Heart left ventricle (tissue), 13 donors: ENCODE data around the gene SLC6A7.

Experiments
- CTCF ChIP-seq, 12 donors: fragments of 200-600 bp; sonication (generic) in 4 of 12; IDR thresholded peaks; one replicate each; pipeline versions ENCODE4 v1.5.0 to v1.8.0; 2018 to 2022; ENCODE audit warnings: antibody characterized with exemption in 12 of 12, mild to moderate bottlenecking in 5 of 12
- POLR2A ChIP-seq, 2 donors: fragments of 450-650 bp; IDR thresholded peaks; one replicate each; pipeline ENCODE4 v1.6.1; 2017; ENCODE audit warnings: antibody characterized with exemption in 2 of 2, mild to moderate bottlenecking in 2 of 2, moderate library complexity in 2 of 2
- donor health status: ischemic (EF 13 %, LVEDD 7.1; RV severe dilation, severe dysfunction).
- donor health status: DM: no; HTN: yes; CAD: no.
- donor health status: DM: no; HTN: no; CAD: no.
- donor health status: ischemic (EF 25% LVEDD 6.9; RV normal size, moderate dysfunction).
- donor health status: ischemic (EF 25% LVEDD 5.7; RV mildly dilated, moderate dysfunction).
- donor health status: ischemic (EF 35%, LVEDD 5.7; RV mildly dilated, moderate dysfunction).
- donor health status: nonischemic (EF 11% LVEDD 7.7; RV severe dilation, severe dysfunction).
- donor health status: DM: yes; HTN: yes; CAD: no.
- donor health status: PGD.
- donor health status: ischemic (EF 29% LVEDD 5.4; RV normal size, mild dysfunction).
- donor health status: nonischemic (EF 23%, LVEDD 6.1; RV moderate dilation, normal function).

GRCh38 chr5:150149618-150150017 lies 40.2 kb upstream of the SLC6A7 start:
- TF ChIP-seq CTCF (IDR thresholded peaks at IDR 0.05) (no peak), POLR2A (IDR thresholded peaks at IDR 0.05) (no peak)
